ENCODE results near the gene CCL25. TPM values are rescaled to one million over a fixed set of nuclear protein-coding genes. Genes with fewer than 3 reads are reported as not detected.

Gene CCL25
- total RNA-seq, 1 experiment from 2014 or later: not detected

- ChIA-PET POLR2A (interaction anchor here (1.2 kb wide), 1 partner anchor 142 kb away, joined by 5 read pairs; the partner anchor contains the start of gene TIMM44), CTCF (no interaction called here), RAD21 (ENCODE audit: low non-redundant PET in 1 of 2, low total read pairs in 2 of 2, uncharacterized antibody in 2 of 2, unreplicated experiment in 2 of 2) (no interaction called here)
- ATAC-seq: peak; percentile 75
- Histone ChIP-seq H3K79me2 (ENCODE audit: insufficient read depth, low read length) (no peaks in the 10 kb centered on the region), H3K36me3 (ENCODE audit: control insufficient read depth in 1 of 2, insufficient read depth in 2 of 2, low read length in 2 of 2) (no peaks in the 10 kb centered on the region), H3K9me3 (ENCODE audit: control insufficient read depth in 1 of 2, insufficient read depth in 1 of 2, low read depth in 1 of 2, low read length in 2 of 2) (no peaks in the 10 kb centered on the region), H2AFZ (ENCODE audit: low read depth, low read length, poor library complexity, severe bottlenecking) (no peak overlapping the region), H3K9me2 (ENCODE audit: insufficient read depth) (no peaks in the 10 kb centered on the region), H3K4me3 (replicated peaks in 1 of 2; ENCODE audit: low read depth in 1 of 2, low read length in 2 of 2) (peak overlapping the region; percentile 5 to 33; a peak in 2 of 4 replicates), H3K27ac (ENCODE audit: low read depth, low read length) (no peak overlapping the region; the same call in 1 of the 2 replicates), H3K27me3 (ENCODE audit: insufficient read depth, low read length) (no peaks in the 10 kb centered on the region), H4K20me1 (ENCODE audit: insufficient read depth) (no peaks in the 10 kb centered on the region), H3K9ac (ENCODE audit: low read length) (no peak overlapping the region), H3K4me1 (ENCODE audit: control insufficient read depth in 1 of 2, insufficient read depth in 2 of 2, low read length in 2 of 2) (peaks cover 13 to 23% of the 10 kb centered on the region in 2 experiments; a peak in 3 of 4 replicates), H3K4me2 (ENCODE audit: low read length) (peak overlapping the region; percentile 74)
- BruUV-seq (replicated peaks): no TSS peak
- no peak for DNase-seq (ENCODE audit: low read depth, low spot score)
- TF ChIP-seq ZFX (IDR thresholded peaks at IDR 0.05) (no peak), SP1 (IDR thresholded peaks at IDR 0.05; ENCODE audit: low read depth) (no peak), TCF7L2 (IDR thresholded peaks at IDR 0.05; ENCODE audit: borderline replicate concordance, extremely low read depth, insufficient read depth, insufficient read length) (no peak), FOSL1 (IDR thresholded peaks at IDR 0.05; ENCODE audit: low read depth) (no peak), JUND (IDR thresholded peaks at IDR 0.05) (no peak), SIN3A (IDR thresholded peaks at IDR 0.05; ENCODE audit: low read depth) (no peak), EZH2 (IDR thresholded peaks at IDR 0.05) (no peak), EGR1 (IDR thresholded peaks at IDR 0.05; ENCODE audit: low read depth) (no peak), ZNF274 (IDR thresholded peaks at IDR 0.05; ENCODE audit: low read depth, low read length) (no peak), POLR2A (IDR thresholded peaks at IDR 0.05; ENCODE audit: borderline replicate concordance, extremely low read depth, insufficient read depth, insufficient read length) (no peak)
- TF ChIP-seq, protein P1, sequence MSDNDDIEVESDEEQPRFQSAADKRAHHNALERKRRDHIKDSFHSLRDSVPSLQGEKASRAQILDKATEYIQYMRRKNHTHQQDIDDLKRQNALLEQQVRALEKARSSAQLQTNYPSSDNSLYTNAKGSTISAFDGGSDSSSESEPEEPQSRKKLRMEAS (IDR thresholded peaks at IDR 0.05): no peak
- intact Hi-C loops (cut with micrococcal nuclease): no loop called here
These were observed 33.2 kb downstream of the CCL25 start for GRCh38 chr19:8085598-8086408.

DNA sequence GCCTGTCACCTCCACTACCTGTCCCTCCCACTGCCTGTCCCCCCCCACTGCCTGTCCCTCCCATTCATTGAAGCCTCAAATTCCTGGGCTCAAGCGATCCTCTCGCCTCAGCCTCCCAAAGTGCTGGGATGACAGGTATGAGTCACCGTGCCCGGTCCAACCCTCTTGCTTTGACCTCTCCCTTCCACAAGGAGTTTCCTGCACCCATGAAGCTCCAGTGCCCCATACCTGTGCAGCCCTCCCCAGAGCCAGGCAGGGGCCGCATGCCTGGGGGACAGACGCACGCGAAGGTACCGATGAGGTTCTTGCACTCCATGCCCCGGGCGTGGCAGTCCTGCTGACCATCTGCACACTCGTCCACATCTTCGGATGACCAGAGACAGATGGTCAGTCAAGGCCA lies 34.3 kb downstream of the CCL25 start:
- ChIA-PET RAD21 (ENCODE audit: low non-redundant PET in 1 of 2, low total read pairs in 2 of 2, uncharacterized antibody in 2 of 2, unreplicated experiment in 2 of 2) (no interaction called here), POLR2A (no interaction called here), CTCF (no interaction called here)
- H2AFZ ChIP-seq (ENCODE audit: low read depth, low read length, poor library complexity, severe bottlenecking): no peak overlapping the region
- H3K4me1 ChIP-seq (ENCODE audit: control insufficient read depth in 1 of 2, insufficient read depth in 2 of 2, low read length in 2 of 2): peaks cover 13 to 18% of the 10 kb centered on the region in 2 experiments; a peak in 3 of 4 replicates
- no peak overlapping the region for H3K4me3 ChIP-seq (replicated peaks in 1 of 2; ENCODE audit: low read depth in 1 of 2, low read length in 2 of 2)
- no peaks in the 10 kb centered on the region for H3K36me3 ChIP-seq (ENCODE audit: control insufficient read depth in 1 of 2, insufficient read depth in 2 of 2, low read length in 2 of 2)
- H3K79me2 ChIP-seq (ENCODE audit: insufficient read depth, low read length): no peaks in the 10 kb centered on the region
- DNase-seq (ENCODE audit: low read depth, low spot score) (no peak), ATAC-seq (0 out of 2 replicates have a peak, but pooled peaks have one; percentile 48)
- BruUV-seq (replicated peaks): no TSS peak
- H3K9me3 ChIP-seq (ENCODE audit: control insufficient read depth in 1 of 2, insufficient read depth in 1 of 2, low read depth in 1 of 2, low read length in 2 of 2): no peaks in the 10 kb centered on the region
- peak overlapping the region; percentile 74 for H3K4me2 ChIP-seq (ENCODE audit: low read length)
- intact Hi-C loops (cut with micrococcal nuclease): no loop called here
- H3K9me2 ChIP-seq (ENCODE audit: insufficient read depth): no peaks in the 10 kb centered on the region
- H3K9ac ChIP-seq (ENCODE audit: low read length): no peak overlapping the region
- H4K20me1 ChIP-seq (ENCODE audit: insufficient read depth): no peaks in the 10 kb centered on the region
- H3K27me3 ChIP-seq (ENCODE audit: insufficient read depth, low read length): no peaks in the 10 kb centered on the region
- H3K27ac ChIP-seq (ENCODE audit: low read depth, low read length): no peak overlapping the region
- TF ChIP-seq, protein P2, sequence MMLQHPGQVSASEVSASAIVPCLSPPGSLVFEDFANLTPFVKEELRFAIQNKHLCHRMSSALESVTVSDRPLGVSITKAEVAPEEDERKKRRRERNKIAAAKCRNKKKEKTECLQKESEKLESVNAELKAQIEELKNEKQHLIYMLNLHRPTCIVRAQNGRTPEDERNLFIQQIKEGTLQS (IDR thresholded peaks at IDR 0.05): no peak
- TF ChIP-seq CBX3 (IDR thresholded peaks at IDR 0.05; ENCODE audit: low read depth) (no peak), YY1 (IDR thresholded peaks at IDR 0.05; ENCODE audit: extremely low read depth, insufficient replicate concordance, low read depth, low read length) (no peak), TCF7L2 (IDR thresholded peaks at IDR 0.05; ENCODE audit: borderline replicate concordance, extremely low read depth, insufficient read depth, insufficient read length) (no peak), EGR1 (IDR thresholded peaks at IDR 0.05; ENCODE audit: low read depth) (no peak), JUND (IDR thresholded peaks at IDR 0.05) (no peak), ZBTB33 (IDR thresholded peaks at IDR 0.05; ENCODE audit: extremely low read depth, insufficient replicate concordance, low read length) (no peak), EZH2 (IDR thresholded peaks at IDR 0.05) (no peak), SP1 (IDR thresholded peaks at IDR 0.05; ENCODE audit: low read depth) (no peak), RAD21 (IDR thresholded peaks at IDR 0.05; ENCODE audit: low read depth) (no peak), EZH2phosphoT487 (IDR thresholded peaks at IDR 0.05; ENCODE audit: borderline replicate concordance) (no peak), SIN3A (IDR thresholded peaks at IDR 0.05; ENCODE audit: low read depth) (no peak)
- TF ChIP-seq, protein P1 (IDR thresholded peaks at IDR 0.05): no peak; the same call in 1 of the 2 replicates

All from HCT116 (cell line).